HEK293 (cell line): ENCODE measurements around the gene PARP1.

Source experiments
- BCL6B ChIP-seq: fragments of 450-650 bp; formaldehyde crosslinking; IDR thresholded peaks from 2 replicates; pipeline ENCODE4 v1.5.1; 2017; ENCODE audit warnings: missing biosample characterization, missing genetic modification characterization
- CTCF ChIP-seq: fragments of 450-650 bp; formaldehyde crosslinking; IDR thresholded peaks from 2 replicates; pipeline ENCODE4 v1.5.1; 2016; ENCODE audit warnings: missing biosample characterization, missing genetic modification characterization
- HOXD13 ChIP-seq: sonication (generic); formaldehyde crosslinking; IDR thresholded peaks from 2 replicates; pipeline ENCODE4 v1.8.0; 2022; ENCODE audit warnings: missing genetic modification reagents, borderline replicate concordance
- MYNN ChIP-seq: fragments of 450-650 bp; formaldehyde crosslinking; IDR thresholded peaks from 2 replicates; pipeline ENCODE4 v1.5.1; 2016; ENCODE audit warnings: missing biosample characterization, missing genetic modification characterization, borderline replicate concordance
- SP2 ChIP-seq: fragments of 450-650 bp; formaldehyde crosslinking; IDR thresholded peaks from 2 replicates; pipeline ENCODE4 v1.5.1; 2016; ENCODE audit warnings: missing biosample characterization, missing genetic modification characterization
- ZBTB26 ChIP-seq: fragments of 450-650 bp; formaldehyde crosslinking; optimal IDR thresholded peaks from 2 replicates; pipeline ENCODE3; 2016; ENCODE audit warnings: missing biosample characterization, mild to moderate bottlenecking, missing genetic modification characterization
- ZNF223 ChIP-seq: fragments of 450-650 bp; formaldehyde crosslinking; IDR thresholded peaks from 2 replicates; pipeline ENCODE4 v1.5.1; 2016; ENCODE audit warnings: missing biosample characterization, missing genetic modification characterization
- ZNF404 ChIP-seq: fragments of 450-650 bp; formaldehyde crosslinking; IDR thresholded peaks from 2 replicates; pipeline ENCODE4 v1.5.1; 2017; ENCODE audit warnings: missing biosample characterization, missing genetic modification characterization
- ZNF433 ChIP-seq: fragments of 450-650 bp; formaldehyde crosslinking; IDR thresholded peaks from 2 replicates; pipeline ENCODE4 v1.5.1; 2016; ENCODE audit warnings: missing biosample characterization, missing genetic modification characterization, low read depth
- ZNF514 ChIP-seq: fragments of 450-650 bp; formaldehyde crosslinking; IDR thresholded peaks from 2 replicates; pipeline ENCODE4 v1.5.1; 2016; ENCODE audit warnings: missing biosample characterization, missing genetic modification characterization
- ZNF558 ChIP-seq: fragments of 450-650 bp; formaldehyde crosslinking; IDR thresholded peaks from 2 replicates; pipeline ENCODE4 v1.5.1; 2016; ENCODE audit warnings: missing biosample characterization, missing genetic modification characterization
- ZNF585B ChIP-seq: fragments of 450-650 bp; formaldehyde crosslinking; IDR thresholded peaks from 2 replicates; pipeline ENCODE4 v1.5.1; 2016; ENCODE audit warnings: missing biosample characterization, missing genetic modification characterization
- ZNF701 ChIP-seq: fragments of 450-650 bp; formaldehyde crosslinking; IDR thresholded peaks from 2 replicates; pipeline ENCODE4 v1.5.1; 2016; ENCODE audit warnings: missing biosample characterization, missing genetic modification characterization
- ZNF768 ChIP-seq: fragments of 450-650 bp; formaldehyde crosslinking; IDR thresholded peaks from 2 replicates; pipeline ENCODE4 v1.5.1; 2018; ENCODE audit warnings: missing biosample characterization, mild to moderate bottlenecking, missing genetic modification characterization
- TF ChIP-seq, protein P1 (sequence below): fragments of 450-650 bp; formaldehyde crosslinking; IDR thresholded peaks from 2 replicates; pipeline ENCODE4 v1.5.1; 2016; ENCODE audit warnings: missing biosample characterization, missing genetic modification characterization
- TF ChIP-seq, protein P2 (sequence below): fragments of 450-650 bp; formaldehyde crosslinking; IDR thresholded peaks from 2 replicates; pipeline ENCODE4 v1.5.1; 2016; ENCODE audit warnings: missing biosample characterization, missing genetic modification characterization, low read depth
- TF ChIP-seq, protein P3 (sequence below): fragments of 450-650 bp; formaldehyde crosslinking; IDR thresholded peaks from 2 replicates; pipeline ENCODE4 v1.5.1; 2017; ENCODE audit warnings: missing biosample characterization, missing genetic modification characterization
- TF ChIP-seq, protein P4 (sequence below): fragments of 450-650 bp; formaldehyde crosslinking; IDR thresholded peaks from 2 replicates; pipeline ENCODE4 v1.5.1; 2017; ENCODE audit warnings: missing biosample characterization, missing genetic modification characterization

Gene PARP1

GRCh38 chr1:226401355-226402303 lies 6.3 kb downstream of the PARP1 start (continued):
- TF ChIP-seq, protein P1, sequence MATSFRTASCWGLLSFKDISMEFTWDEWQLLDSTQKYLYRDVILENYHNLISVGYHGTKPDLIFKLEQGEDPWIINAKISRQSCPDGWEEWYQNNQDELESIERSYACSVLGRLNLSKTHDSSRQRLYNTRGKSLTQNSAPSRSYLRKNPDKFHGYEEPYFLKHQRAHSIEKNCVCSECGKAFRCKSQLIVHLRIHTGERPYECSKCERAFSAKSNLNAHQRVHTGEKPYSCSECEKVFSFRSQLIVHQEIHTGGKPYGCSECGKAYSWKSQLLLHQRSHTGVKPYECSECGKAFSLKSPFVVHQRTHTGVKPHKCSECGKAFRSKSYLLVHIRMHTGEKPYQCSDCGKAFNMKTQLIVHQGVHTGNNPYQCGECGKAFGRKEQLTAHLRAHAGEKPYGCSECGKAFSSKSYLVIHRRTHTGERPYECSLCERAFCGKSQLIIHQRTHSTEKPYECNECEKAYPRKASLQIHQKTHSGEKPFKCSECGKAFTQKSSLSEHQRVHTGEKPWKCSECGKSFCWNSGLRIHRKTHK (tag by site-specific recombination): no peak
- TF ChIP-seq ZNF514 (tag by site-specific recombination) (no peak), ZNF433 (tag by site-specific recombination) (no peak), ZNF404 (tag by site-specific recombination) (no peak), BCL6B (tag by site-specific recombination) (no peak), ZBTB26 (tag by site-specific recombination) (no peak), ZNF701 (tag by site-specific recombination) (no peak), ZNF585B (no peak), HOXD13 (no peak), SP2 (tag by site-specific recombination) (0 out of 2 replicates have a peak, but pooled peaks have one; percentile 7), CTCF (tag by site-specific recombination) (no peak), ZNF768 (tag by site-specific recombination) (no peak), MYNN (tag by site-specific recombination) (no peak), ZNF558 (tag by site-specific recombination) (no peak), ZNF223 (tag by site-specific recombination) (no peak)
- TF ChIP-seq, protein P2, sequence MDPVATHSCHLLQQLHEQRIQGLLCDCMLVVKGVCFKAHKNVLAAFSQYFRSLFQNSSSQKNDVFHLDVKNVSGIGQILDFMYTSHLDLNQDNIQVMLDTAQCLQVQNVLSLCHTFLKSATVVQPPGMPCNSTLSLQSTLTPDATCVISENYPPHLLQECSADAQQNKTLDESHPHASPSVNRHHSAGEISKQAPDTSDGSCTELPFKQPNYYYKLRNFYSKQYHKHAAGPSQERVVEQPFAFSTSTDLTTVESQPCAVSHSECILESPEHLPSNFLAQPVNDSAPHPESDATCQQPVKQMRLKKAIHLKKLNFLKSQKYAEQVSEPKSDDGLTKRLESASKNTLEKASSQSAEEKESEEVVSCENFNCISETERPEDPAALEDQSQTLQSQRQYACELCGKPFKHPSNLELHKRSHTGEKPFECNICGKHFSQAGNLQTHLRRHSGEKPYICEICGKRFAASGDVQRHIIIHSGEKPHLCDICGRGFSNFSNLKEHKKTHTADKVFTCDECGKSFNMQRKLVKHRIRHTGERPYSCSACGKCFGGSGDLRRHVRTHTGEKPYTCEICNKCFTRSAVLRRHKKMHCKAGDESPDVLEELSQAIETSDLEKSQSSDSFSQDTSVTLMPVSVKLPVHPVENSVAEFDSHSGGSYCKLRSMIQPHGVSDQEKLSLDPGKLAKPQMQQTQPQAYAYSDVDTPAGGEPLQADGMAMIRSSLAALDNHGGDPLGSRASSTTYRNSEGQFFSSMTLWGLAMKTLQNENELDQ (tag by site-specific recombination): no peak
- TF ChIP-seq, protein P3, sequence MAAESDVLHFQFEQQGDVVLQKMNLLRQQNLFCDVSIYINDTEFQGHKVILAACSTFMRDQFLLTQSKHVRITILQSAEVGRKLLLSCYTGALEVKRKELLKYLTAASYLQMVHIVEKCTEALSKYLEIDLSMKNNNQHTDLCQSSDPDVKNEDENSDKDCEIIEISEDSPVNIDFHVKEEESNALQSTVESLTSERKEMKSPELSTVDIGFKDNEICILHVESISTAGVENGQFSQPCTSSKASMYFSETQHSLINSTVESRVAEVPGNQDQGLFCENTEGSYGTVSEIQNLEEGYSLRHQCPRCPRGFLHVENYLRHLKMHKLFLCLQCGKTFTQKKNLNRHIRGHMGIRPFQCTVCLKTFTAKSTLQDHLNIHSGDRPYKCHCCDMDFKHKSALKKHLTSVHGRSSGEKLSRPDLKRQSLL (tag by site-specific recombination): no peak
- TF ChIP-seq, protein P4, sequence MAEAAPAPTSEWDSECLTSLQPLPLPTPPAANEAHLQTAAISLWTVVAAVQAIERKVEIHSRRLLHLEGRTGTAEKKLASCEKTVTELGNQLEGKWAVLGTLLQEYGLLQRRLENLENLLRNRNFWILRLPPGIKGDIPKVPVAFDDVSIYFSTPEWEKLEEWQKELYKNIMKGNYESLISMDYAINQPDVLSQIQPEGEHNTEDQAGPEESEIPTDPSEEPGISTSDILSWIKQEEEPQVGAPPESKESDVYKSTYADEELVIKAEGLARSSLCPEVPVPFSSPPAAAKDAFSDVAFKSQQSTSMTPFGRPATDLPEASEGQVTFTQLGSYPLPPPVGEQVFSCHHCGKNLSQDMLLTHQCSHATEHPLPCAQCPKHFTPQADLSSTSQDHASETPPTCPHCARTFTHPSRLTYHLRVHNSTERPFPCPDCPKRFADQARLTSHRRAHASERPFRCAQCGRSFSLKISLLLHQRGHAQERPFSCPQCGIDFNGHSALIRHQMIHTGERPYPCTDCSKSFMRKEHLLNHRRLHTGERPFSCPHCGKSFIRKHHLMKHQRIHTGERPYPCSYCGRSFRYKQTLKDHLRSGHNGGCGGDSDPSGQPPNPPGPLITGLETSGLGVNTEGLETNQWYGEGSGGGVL (tag by site-specific recombination): no peak
